Uterus (tissue), 4 donors: ENCODE measurements around the gene TOP1. TPM values are rescaled to one million over a fixed set of nuclear protein-coding genes. Genes with fewer than 3 reads are reported as not detected.

Experiments used
- DNase-seq, 2 donors: peaks; one replicate each; pipeline ENCODE4 v3.0.0-alpha.2; 2019 to 2020
- H3K27ac ChIP-seq, 2 donors: fragments of 200-600 bp; sonication (generic); 1 replicate in 1 of 2; 2 replicates in 1 of 2; pipeline ENCODE4 v1.5.1; 2016 to 2018
- H3K27me3 ChIP-seq, 2 donors: fragments of 200-600 bp; sonication (generic); one replicate each; pipeline ENCODE4 v1.5.1; 2018 to 2019; ENCODE audit warnings: control low read depth in 1 of 2
- H3K36me3 ChIP-seq, 2 donors: fragments of 200-600 bp; sonication (generic); one replicate each; pipeline ENCODE4 v1.5.1; 2019; ENCODE audit warnings: control low read depth in 1 of 2
- H3K4me1 ChIP-seq, 2 donors: fragments of 200-600 bp; sonication (generic); one replicate each; pipeline ENCODE4 v1.5.1; 2018 to 2019; ENCODE audit warnings: control low read depth in 1 of 2
- H3K4me3 ChIP-seq, 2 donors: fragments of 200-600 bp; sonication (generic); 1 replicate in 1 of 2; 2 replicates in 1 of 2; pipeline ENCODE4 v1.5.1; 2018 to 2019; ENCODE audit warnings: mild to moderate bottlenecking in 1 of 2
- H3K9me3 ChIP-seq, 2 donors: fragments of 200-600 bp; sonication (generic); one replicate each; pipeline ENCODE4 v1.5.1; 2019; ENCODE audit warnings: control low read depth in 1 of 2
- CTCF ChIP-seq, 4 experiments: fragments of 200-600 bp in 2 of 4; fragments of 450-650 bp in 2 of 4; sonication (generic) in 2 of 4; IDR thresholded peaks; one replicate each; pipeline ENCODE4 v1.5.1; 2016 to 2019; ENCODE audit warnings: antibody characterized with exemption in 4 of 4, mild to moderate bottlenecking in 2 of 4, moderate library complexity in 1 of 4
- POLR2A ChIP-seq, 2 donors: fragments of 450-650 bp; IDR thresholded peaks; one replicate each; pipeline ENCODE4 v1.6.1; 2016; ENCODE audit warnings: antibody characterized with exemption in 2 of 2, mild to moderate bottlenecking in 1 of 2, moderate library complexity in 1 of 2
- intact Hi-C: fragments of 100-400 bp; cut with DNase I; formaldehyde crosslinking; loops from one replicate; pipeline ENCODE4 v1.15.1; 2023; ENCODE audit warnings: low total_unique reads
- total RNA-seq, 4 donors: library from RNA; depleted of rRNA in 3 of 4; stranded (reverse); fragments of >200 nt in 3 of 4; gene quantifications; one replicate each; pipeline versions ENCODE4 v1.1.0 to v1.2.4, GENCODE V29; 2014 to 2023
- donor health status: DM: yes; HTN: yes; CAD: no.

Gene TOP1
- total RNA-seq, 4 donors from 2014 or later = 20.5 to 47.1 (median 35.4) TPM

- peaks cover 0 to 4% of the 10 kb centered on the region in 2 donors for H3K4me1 ChIP-seq
- H3K4me3 ChIP-seq = no peak overlapping the region
- H3K36me3 ChIP-seq = no peaks in the 10 kb centered on the region
- TF ChIP-seq POLR2A (IDR thresholded peaks at IDR 0.05) (no peak), CTCF (IDR thresholded peaks at IDR 0.05) (no peak)
- H3K9me3 ChIP-seq = no peaks in the 10 kb centered on the region
- intact Hi-C loops = no loop called here
- DNase-seq = no peak
- no peaks in the 10 kb centered on the region for H3K27me3 ChIP-seq
- H3K27ac ChIP-seq = no peak overlapping the region
Observed at GRCh38 chr20:41087777-41088176, 59.2 kb downstream of the TOP1 start.

- Histone ChIP-seq H3K4me1 (peaks cover 0 to 9% of the 10 kb centered on the region in 2 donors), H3K36me3 (no peaks in the 10 kb centered on the region), H3K9me3 (no peaks in the 10 kb centered on the region), H3K27ac (no peak overlapping the region), H3K27me3 (no peaks in the 10 kb centered on the region), H3K4me3 (no peak overlapping the region)
- intact Hi-C loops = no loop called here
- DNase-seq = no peak
- TF ChIP-seq CTCF (IDR thresholded peaks at IDR 0.05) = no peak
Observed at GRCh38 chr20:41089555-41089954, 60.9 kb downstream of the TOP1 start.

GRCh38 chr20:41091927-41092326, 63.3 kb downstream of the TOP1 start:
- Histone ChIP-seq H3K27ac (peak overlapping the region; percentile 7 to 21), H3K4me3 (no peak overlapping the region), H3K36me3 (no peaks in the 10 kb centered on the region), H3K27me3 (no peaks in the 10 kb centered on the region), H3K4me1 (peaks cover 0 to 9% of the 10 kb centered on the region in 2 donors), H3K9me3 (no peaks in the 10 kb centered on the region)
- no peak for TF ChIP-seq POLR2A (IDR thresholded peaks at IDR 0.05)
- TF ChIP-seq CTCF (IDR thresholded peaks at IDR 0.05) = no peak
- intact Hi-C loops = loop anchor here (10.0 kb wide), 1 partner anchor 97 kb away; no protein-coding TSS in a partner anchor
- no peak for DNase-seq

GRCh38 chr20:41094353-41095055, 65.9 kb downstream of the TOP1 start:
- TF ChIP-seq POLR2A (IDR thresholded peaks at IDR 0.05) = no peak
- TF ChIP-seq CTCF (IDR thresholded peaks at IDR 0.05) = no peak
- intact Hi-C loops = loop anchor here (10.0 kb wide), 1 partner anchor 100 kb away; no protein-coding TSS in a partner anchor
- H3K9me3 ChIP-seq = no peaks in the 10 kb centered on the region
- peak in 1 of 2 donors; percentile 27 for DNase-seq
- H3K4me1 ChIP-seq = peaks cover 0 to 9% of the 10 kb centered on the region in 2 donors
- no peak overlapping the region for H3K4me3 ChIP-seq
- no peaks in the 10 kb centered on the region for H3K27me3 ChIP-seq
- no peaks in the 10 kb centered on the region for H3K36me3 ChIP-seq
- no peak overlapping the region for H3K27ac ChIP-seq

- Histone ChIP-seq H3K9me3 (no peaks in the 10 kb centered on the region), H3K27ac (no peak overlapping the region), H3K27me3 (no peaks in the 10 kb centered on the region), H3K4me1 (peaks cover 0 to 9% of the 10 kb centered on the region in 2 donors), H3K4me3 (no peak overlapping the region), H3K36me3 (no peaks in the 10 kb centered on the region)
- TF ChIP-seq POLR2A (IDR thresholded peaks at IDR 0.05) (no peak), CTCF (IDR thresholded peaks at IDR 0.05) (peak; percentile 80 to 87 (median 82))
- intact Hi-C loops = loop anchor here (10.0 kb wide), 1 partner anchor 101 kb away; no protein-coding TSS in a partner anchor
- DNase-seq = peak; percentile 66 to 67
Observed at GRCh38 chr20:41095110-41095969, 66.7 kb downstream of the TOP1 start.
